ENCODE results near the gene GZF1.

The GZF1 gene

GRCh38 chr20:23397961-23398360, 36.0 kb downstream of the GZF1 start:
- no peak overlapping the region for H3K9ac ChIP-seq (ENCODE audit: low read depth, low read length)
- H3K4me1 ChIP-seq (ENCODE audit: insufficient read depth, low read length) = no peaks in the 10 kb centered on the region
- peaks cover 3% of the 10 kb centered on the region; the same call in 1 of the 2 replicates for H3K36me3 ChIP-seq (ENCODE audit: insufficient read depth, low read length)
- H3K9me3 ChIP-seq (ENCODE audit: control insufficient read depth, insufficient read depth, low read length) = no peaks in the 10 kb centered on the region

- Histone ChIP-seq H3K9ac (ENCODE audit: low read depth, low read length) (no peak overlapping the region), H3K9me3 (ENCODE audit: control insufficient read depth, insufficient read depth, low read length) (no peaks in the 10 kb centered on the region), H3K36me3 (ENCODE audit: insufficient read depth, low read length) (peaks cover 3% of the 10 kb centered on the region; the same call in 1 of the 2 replicates), H3K4me1 (ENCODE audit: insufficient read depth, low read length) (no peaks in the 10 kb centered on the region)
Measured at GRCh38 chr20:23399568-23400241, 37.7 kb downstream of the GZF1 start.

- Histone ChIP-seq H3K9me3 (ENCODE audit: control insufficient read depth, insufficient read depth, low read length) (no peaks in the 10 kb centered on the region), H3K36me3 (ENCODE audit: insufficient read depth, low read length) (no peaks in the 10 kb centered on the region), H3K4me1 (ENCODE audit: insufficient read depth, low read length) (no peaks in the 10 kb centered on the region), H3K9ac (ENCODE audit: low read depth, low read length) (no peak overlapping the region)
Measured at GRCh38 chr20:23401051-23401450, 39.1 kb downstream of the GZF1 start.

- no peaks in the 10 kb centered on the region for H3K9me3 ChIP-seq (ENCODE audit: control insufficient read depth, insufficient read depth, low read length)
- no peaks in the 10 kb centered on the region for H3K4me1 ChIP-seq (ENCODE audit: insufficient read depth, low read length)
- peaks cover 4% of the 10 kb centered on the region; the same call in 1 of the 2 replicates for H3K36me3 ChIP-seq (ENCODE audit: insufficient read depth, low read length)
- H3K9ac ChIP-seq (ENCODE audit: low read depth, low read length) = no peak overlapping the region
Measured at GRCh38 chr20:23403751-23404150, 41.8 kb downstream of the GZF1 start.

GRCh38 chr20:23404196-23404595, 42.2 kb downstream of the GZF1 start:
- no peak overlapping the region for H3K9ac ChIP-seq (ENCODE audit: low read depth, low read length)
- no peaks in the 10 kb centered on the region for H3K4me1 ChIP-seq (ENCODE audit: insufficient read depth, low read length)
- H3K9me3 ChIP-seq (ENCODE audit: control insufficient read depth, insufficient read depth, low read length) = no peaks in the 10 kb centered on the region
- H3K36me3 ChIP-seq (ENCODE audit: insufficient read depth, low read length) = peaks cover 4% of the 10 kb centered on the region; the same call in 1 of the 2 replicates

GRCh38 chr20:23406880-23407279, 44.9 kb downstream of the GZF1 start:
- H3K36me3 ChIP-seq (ENCODE audit: insufficient read depth, low read length) = peaks cover 4% of the 10 kb centered on the region; the same call in 1 of the 2 replicates
- peaks cover 6% of the 10 kb centered on the region; the same call in 1 of the 2 replicates for H3K4me1 ChIP-seq (ENCODE audit: insufficient read depth, low read length)
- no peaks in the 10 kb centered on the region for H3K9me3 ChIP-seq (ENCODE audit: control insufficient read depth, insufficient read depth, low read length)
- no peak overlapping the region for H3K9ac ChIP-seq (ENCODE audit: low read depth, low read length)

GRCh38 chr20:23407781-23408464, 45.9 kb downstream of the GZF1 start:
- Histone ChIP-seq H3K4me1 (ENCODE audit: insufficient read depth, low read length) (peaks cover 6% of the 10 kb centered on the region; the same call in 1 of the 2 replicates), H3K36me3 (ENCODE audit: insufficient read depth, low read length) (peaks cover 4% of the 10 kb centered on the region; the same call in 1 of the 2 replicates), H3K9ac (ENCODE audit: low read depth, low read length) (no peak overlapping the region), H3K9me3 (ENCODE audit: control insufficient read depth, insufficient read depth, low read length) (no peaks in the 10 kb centered on the region)

- Histone ChIP-seq H3K9me3 (ENCODE audit: control insufficient read depth, insufficient read depth, low read length) (no peaks in the 10 kb centered on the region), H3K4me1 (ENCODE audit: insufficient read depth, low read length) (peaks cover 6% of the 10 kb centered on the region; the same call in 1 of the 2 replicates), H3K9ac (ENCODE audit: low read depth, low read length) (no peak overlapping the region), H3K36me3 (ENCODE audit: insufficient read depth, low read length) (peaks cover 4% of the 10 kb centered on the region; the same call in 1 of the 2 replicates)
Measured at GRCh38 chr20:23408957-23409356, 47.0 kb downstream of the GZF1 start.

- H3K9ac ChIP-seq (ENCODE audit: low read depth, low read length) = no peak overlapping the region
- H3K36me3 ChIP-seq (ENCODE audit: insufficient read depth, low read length) = peaks cover 4% of the 10 kb centered on the region; the same call in 1 of the 2 replicates
- H3K4me1 ChIP-seq (ENCODE audit: insufficient read depth, low read length) = peaks cover 6% of the 10 kb centered on the region; the same call in 1 of the 2 replicates
- H3K9me3 ChIP-seq (ENCODE audit: control insufficient read depth, insufficient read depth, low read length) = no peaks in the 10 kb centered on the region
Measured at GRCh38 chr20:23409800-23410199, 47.8 kb downstream of the GZF1 start.

GRCh38 chr20:23410916-23411695, 49.1 kb downstream of the GZF1 start:
- Histone ChIP-seq H3K9me3 (ENCODE audit: control insufficient read depth, insufficient read depth, low read length) (no peaks in the 10 kb centered on the region), H3K36me3 (ENCODE audit: insufficient read depth, low read length) (peaks cover 4% of the 10 kb centered on the region; the same call in 1 of the 2 replicates), H3K9ac (ENCODE audit: low read depth, low read length) (no peak overlapping the region), H3K4me1 (ENCODE audit: insufficient read depth, low read length) (peaks cover 6% of the 10 kb centered on the region; the same call in 1 of the 2 replicates)

GRCh38 chr20:23412026-23412425, 50.0 kb downstream of the GZF1 start:
- Histone ChIP-seq H3K9me3 (ENCODE audit: control insufficient read depth, insufficient read depth, low read length) (no peaks in the 10 kb centered on the region), H3K9ac (ENCODE audit: low read depth, low read length) (no peak overlapping the region), H3K4me1 (ENCODE audit: insufficient read depth, low read length) (peaks cover 6% of the 10 kb centered on the region; the same call in 1 of the 2 replicates), H3K36me3 (ENCODE audit: insufficient read depth, low read length) (peaks cover 4% of the 10 kb centered on the region; the same call in 1 of the 2 replicates)

- H3K9me3 ChIP-seq (ENCODE audit: control insufficient read depth, insufficient read depth, low read length) = no peaks in the 10 kb centered on the region
- no peaks in the 10 kb centered on the region for H3K36me3 ChIP-seq (ENCODE audit: insufficient read depth, low read length)
- peaks cover 6% of the 10 kb centered on the region; the same call in 1 of the 2 replicates for H3K4me1 ChIP-seq (ENCODE audit: insufficient read depth, low read length)
- no peak overlapping the region for H3K9ac ChIP-seq (ENCODE audit: low read depth, low read length)
Measured at GRCh38 chr20:23413862-23414422, 52.0 kb downstream of the GZF1 start.

- no peaks in the 10 kb centered on the region for H3K36me3 ChIP-seq (ENCODE audit: insufficient read depth, low read length)
- no peak overlapping the region for H3K9ac ChIP-seq (ENCODE audit: low read depth, low read length)
- peaks cover 5% of the 10 kb centered on the region; the same call in 1 of the 2 replicates for H3K4me1 ChIP-seq (ENCODE audit: insufficient read depth, low read length)
- no peaks in the 10 kb centered on the region for H3K9me3 ChIP-seq (ENCODE audit: control insufficient read depth, insufficient read depth, low read length)
Measured at GRCh38 chr20:23414526-23415188, 52.7 kb downstream of the GZF1 start.

Data from ES-I3 (cell line).